Astrocyte (in vitro differentiated cells and primary cell): ENCODE data around the gene TTLL1. TPM values are rescaled to one million over a fixed set of nuclear protein-coding genes. Genes with fewer than 3 reads are reported as not detected.

Experiments
- DNase-seq: peaks from one replicate; pipeline ENCODE4 v3.0.0-alpha.2; 2010; ENCODE audit warnings: low read depth
- FAIRE-seq: peaks from 2 replicates; lab custom pipeline; 2011; peaks lifted over from hg19 to GRCh38; lab: Jason Lieb, UNC
- H2AFZ ChIP-seq: 2 replicates; pipeline ENCODE4 v1.6.0; 2012; ENCODE audit warnings: low read depth, low read length, inconsistent platforms
- H3K27ac ChIP-seq: 2 replicates; pipeline ENCODE4 v1.5.1; 2011; ENCODE audit warnings: low read depth, low read length, inconsistent platforms
- H3K27me3 ChIP-seq: 2 replicates; pipeline ENCODE4 v1.6.0; 2011; ENCODE audit warnings: low read length, inconsistent platforms; ENCODE audit not compliant: insufficient read depth
- H3K36me3 ChIP-seq: 2 replicates; pipeline ENCODE4 v1.5.1; 2011; ENCODE audit warnings: low read length, inconsistent platforms; ENCODE audit not compliant: insufficient read depth
- H3K4me1 ChIP-seq: 2 replicates; pipeline ENCODE4 v1.5.1; 2011; ENCODE audit warnings: low read length, inconsistent platforms; ENCODE audit not compliant: insufficient read depth
- H3K4me2 ChIP-seq: 2 replicates; pipeline ENCODE4 v1.6.0; 2012; ENCODE audit warnings: low read length, inconsistent platforms
- H3K4me3 ChIP-seq: 2 replicates; pipeline ENCODE4 v1.5.1; 2011; ENCODE audit warnings: low read depth, mild to moderate bottlenecking, low read length, inconsistent platforms; ENCODE audit not compliant: insufficient read depth
- H3K79me2 ChIP-seq: 2 replicates; pipeline ENCODE4 v1.6.0; 2012; ENCODE audit warnings: mild to moderate bottlenecking, low read length, inconsistent platforms; ENCODE audit not compliant: insufficient read depth
- H3K9ac ChIP-seq: 2 replicates; pipeline ENCODE4 v1.6.0; 2012; ENCODE audit warnings: mild to moderate bottlenecking, low read length, inconsistent platforms
- H3K9me3 ChIP-seq: 2 replicates; pipeline ENCODE4 v1.5.1; 2012; ENCODE audit warnings: low read depth, mild to moderate bottlenecking, low read length, inconsistent platforms; ENCODE audit not compliant: insufficient read depth
- H4K20me1 ChIP-seq: 2 replicates; pipeline ENCODE4 v1.6.0; 2012; ENCODE audit warnings: low read length, inconsistent platforms; ENCODE audit not compliant: insufficient read depth
- H3K27ac Mint-ChIP-seq: one replicate; pipeline ENCODE4 v1.8.0; 2021; ENCODE audit warnings: mild to moderate bottlenecking, mixed read lengths; ENCODE audit not compliant: unreplicated experiment
- H3K27me3 Mint-ChIP-seq: one replicate; pipeline ENCODE4 v1.8.0; 2021; ENCODE audit warnings: low read depth, mixed read lengths; ENCODE audit not compliant: unreplicated experiment
- H3K36me3 Mint-ChIP-seq: one replicate; pipeline ENCODE4 v1.8.0; 2021; ENCODE audit warnings: low read depth, mixed read lengths; ENCODE audit not compliant: unreplicated experiment
- H3K4me1 Mint-ChIP-seq: one replicate; pipeline ENCODE4 v1.8.0; 2021; ENCODE audit warnings: low read depth, mixed read lengths; ENCODE audit not compliant: unreplicated experiment
- H3K4me3 Mint-ChIP-seq: one replicate; pipeline ENCODE4 v1.8.0; 2021; ENCODE audit warnings: mild to moderate bottlenecking, moderate library complexity, mixed read lengths; ENCODE audit not compliant: unreplicated experiment
- H3K9me3 Mint-ChIP-seq: one replicate; pipeline ENCODE4 v1.8.0; 2021; ENCODE audit warnings: mild to moderate bottlenecking, mixed read lengths; ENCODE audit not compliant: unreplicated experiment
- CTCF ChIP-seq: IDR thresholded peaks from 2 replicates; pipeline ENCODE4 v1.5.1; 2011; ENCODE audit warnings: low read depth, mild to moderate bottlenecking, inconsistent platforms, low read length, moderate library complexity; ENCODE audit not compliant: insufficient read depth
- EZH2 ChIP-seq: IDR thresholded peaks from 2 replicates; pipeline ENCODE4 v1.6.1; 2012; ENCODE audit warnings: mild to moderate bottlenecking, low read length, inconsistent platforms; ENCODE audit not compliant: insufficient read depth
- total RNA-seq: library from RNA; stranded (reverse); gene quantifications from 2 replicates; pipeline ENCODE4 v1.2.1, GENCODE V29; 2021

The TTLL1 gene
- total RNA-seq, 1 donor from 2014 or later = 10.7 TPM

GRCh38 chr22:43012390-43012789 lies 76.8 kb downstream of the TTLL1 start:
- DNase-seq = peak; percentile 30
- Mint-ChIP-seq H3K9me3 (no peaks in the 10 kb centered on the region), H3K4me3 (no peak overlapping the region), H3K36me3 (no peaks in the 10 kb centered on the region), H3K27me3 (no peaks in the 10 kb centered on the region), H3K27ac (no peak overlapping the region), H3K4me1 (peaks cover 34% of the 10 kb centered on the region)
- Histone ChIP-seq H3K36me3 (no peaks in the 10 kb centered on the region), H3K27ac (no peak overlapping the region), H3K4me1 (peaks cover 26% of the 10 kb centered on the region), H4K20me1 (peaks cover 61% of the 10 kb centered on the region), H2AFZ (no peak overlapping the region), H3K9ac (no peak overlapping the region), H3K79me2 (peaks cover 73% of the 10 kb centered on the region), H3K27me3 (no peaks in the 10 kb centered on the region), H3K4me3 (no peak overlapping the region), H3K4me2 (no peak overlapping the region), H3K9me3 (no peaks in the 10 kb centered on the region)
- no peak for FAIRE-seq
- TF ChIP-seq EZH2 = no peak
- no peak for TF ChIP-seq CTCF

- Histone ChIP-seq H3K9ac (no peak overlapping the region), H3K27me3 (no peaks in the 10 kb centered on the region), H3K4me2 (no peak overlapping the region), H3K36me3 (no peaks in the 10 kb centered on the region), H3K27ac (no peak overlapping the region), H4K20me1 (peaks cover 74% of the 10 kb centered on the region), H3K79me2 (peaks cover 86% of the 10 kb centered on the region), H3K4me1 (peaks cover 33% of the 10 kb centered on the region), H3K9me3 (no peaks in the 10 kb centered on the region), H3K4me3 (no peak overlapping the region), H2AFZ (no peak overlapping the region)
- FAIRE-seq (no peak), DNase-seq (peak; percentile 82)
- Mint-ChIP-seq H3K36me3 (no peaks in the 10 kb centered on the region), H3K9me3 (no peaks in the 10 kb centered on the region), H3K4me3 (no peak overlapping the region), H3K27me3 (no peaks in the 10 kb centered on the region), H3K27ac (peak overlapping the region; percentile 37), H3K4me1 (peaks cover 46% of the 10 kb centered on the region)
- TF ChIP-seq EZH2 (no peak), CTCF (no peak)
These were observed 78.1 kb downstream of the TTLL1 start for GRCh38 chr22:43011079-43011478.

GRCh38 chr22:43009444-43009843 lies 79.7 kb downstream of the TTLL1 start:
- Histone ChIP-seq H3K9me3 (no peaks in the 10 kb centered on the region), H3K4me3 (no peak overlapping the region), H3K9ac (no peak overlapping the region), H3K79me2 (peaks cover 100% of the 10 kb centered on the region), H3K27me3 (no peaks in the 10 kb centered on the region), H3K4me2 (no peak overlapping the region), H2AFZ (no peak overlapping the region), H3K36me3 (no peaks in the 10 kb centered on the region), H3K4me1 (peaks cover 38% of the 10 kb centered on the region), H3K27ac (no peak overlapping the region), H4K20me1 (peaks cover 85% of the 10 kb centered on the region)
- no peaks in the 10 kb centered on the region for H3K36me3 Mint-ChIP-seq
- no peaks in the 10 kb centered on the region for H3K27me3 Mint-ChIP-seq
- TF ChIP-seq CTCF (no peak), EZH2 (no peak)
- no peak overlapping the region for H3K27ac Mint-ChIP-seq
- no peaks in the 10 kb centered on the region for H3K9me3 Mint-ChIP-seq
- no peak overlapping the region for H3K4me3 Mint-ChIP-seq
- DNase-seq (no peak), FAIRE-seq (no peak)
- peaks cover 55% of the 10 kb centered on the region for H3K4me1 Mint-ChIP-seq
